Gastrocnemius medialis (tissue), 4 donors: Measurements from ENCODE around the gene ZNF587B. TPM values are rescaled to one million over a fixed set of nuclear protein-coding genes. Genes with fewer than 3 reads are reported as not detected.
"Not testable (repeated sequence)": the region's sequence is repeated elsewhere in the genome, so short reads cannot be mapped to it uniquely, and the experiment has no call there.

Source experiments
- ATAC-seq, 2 donors: fragments of 150-250 bp; one replicate each; pipeline ENCODE4 v1.9.1; 2016
- DNase-seq, 2 donors: peaks; one replicate each; pipeline ENCODE4 v3.0.0-alpha.2; 2019
- H3K27ac ChIP-seq, 4 donors: fragments of 200-600 bp; sonication (generic); 1 replicate in 1 of 4; 2 replicates in 3 of 4; pipeline ENCODE4 v1.5.1; 2016 to 2018; ENCODE audit warnings: mild to moderate bottlenecking in 2 of 4, moderate library complexity in 1 of 4
- H3K27me3 ChIP-seq, 3 donors: fragments of 200-600 bp; sonication (generic) in 2 of 3; 1 replicate in 1 of 3; 2 replicates in 2 of 3; pipeline versions ENCODE4 v1.5.1 to v1.6.0; 2016 to 2019; ENCODE audit warnings: mild to moderate bottlenecking in 1 of 3, moderate library complexity in 1 of 3
- H3K36me3 ChIP-seq, 2 donors: fragments of 200-600 bp; sonication (generic) in 1 of 2; one replicate each; pipeline ENCODE4 v1.5.1; 2017 to 2018
- H3K4me1 ChIP-seq, 2 donors: fragments of 200-600 bp; sonication (generic) in 1 of 2; one replicate each; pipeline ENCODE4 v1.5.1; 2016 to 2017; ENCODE audit warnings: mild to moderate bottlenecking in 2 of 2
- H3K4me3 ChIP-seq, 4 donors: fragments of 200-600 bp; sonication (generic) in 3 of 4; 1 replicate in 1 of 4; 2 replicates in 3 of 4; pipeline ENCODE4 v1.5.1; 2016 to 2019; ENCODE audit warnings: mild to moderate bottlenecking in 2 of 4
- H3K9me3 ChIP-seq, 3 donors: fragments of 200-600 bp; sonication (generic) in 2 of 3; 1 replicate in 1 of 3; 2 replicates in 2 of 3; pipeline ENCODE4 v1.5.1; 2016 to 2019
- CTCF ChIP-seq, 5 experiments: fragments of 450-650 bp in 3 of 5; fragments of 200-600 bp in 2 of 5; sonication (generic) in 2 of 5; IDR thresholded peaks in 4 of 5; conservative IDR thresholded peaks in 1 of 5; 1 replicate in 4 of 5; 2 replicates in 1 of 5; pipeline ENCODE4 v1.5.1; 2016 to 2019; ENCODE audit warnings: antibody characterized with exemption in 5 of 5, mild to moderate bottlenecking in 3 of 5, moderate library complexity in 3 of 5
- POLR2A ChIP-seq, 2 donors: fragments of 450-650 bp; IDR thresholded peaks; one replicate each; pipeline ENCODE4 v1.6.1; 2017; ENCODE audit warnings: antibody characterized with exemption in 2 of 2, mild to moderate bottlenecking in 2 of 2, moderate library complexity in 2 of 2
- in situ Hi-C, 4 donors: fragments of 200-750 bp; cut with MboI; loops; one replicate each; pipeline versions ENCODE4 v1.15.0 to v1.8.0; 2017; ENCODE audit warnings: low sequenced_read_pairs in 4 of 4
- intact Hi-C: fragments of 100-400 bp; cut with DNase I; formaldehyde crosslinking; loops from one replicate; pipeline ENCODE4 v1.15.1; 2023; ENCODE audit warnings: low total_unique reads
- total RNA-seq, 4 donors: library from RNA; depleted of rRNA; stranded (reverse); fragments of >200 nt; gene quantifications; one replicate each; pipeline versions ENCODE4 v1.1.0 to v1.2.3, GENCODE V29; 2016

The ZNF587B gene
- total RNA-seq, 4 donors from 2014 or later = 2.1 to 9.6 (median 6.3) TPM

- ATAC-seq (no peak), DNase-seq (no peak)
- Histone ChIP-seq H3K27ac (no peak overlapping the region), H3K36me3 (peaks cover 0 to 7% of the 10 kb centered on the region in 2 donors), H3K4me3 (no peak overlapping the region), H3K4me1 (peaks cover 7 to 16% of the 10 kb centered on the region in 2 donors), H3K9me3 (no peaks in the 10 kb centered on the region), H3K27me3 (no peaks in the 10 kb centered on the region)
- TF ChIP-seq POLR2A (IDR thresholded peaks at IDR 0.05) (no peak), CTCF (IDR thresholded peaks at IDR 0.05 in 4 of 5, conservative IDR thresholded peaks at IDR 0.05 in 1 of 5) (no peak)
- intact Hi-C loops (no loop called here), in situ Hi-C loops (loop anchor here in 1 of 4 donors (25.0 kb wide), 1 partner anchor 88 kb away; the partner anchor contains the start of genes ZNF671 and ZNF776)
These were observed 4.6 kb upstream of the ZNF587B start for GRCh38 chr19:57825511-57825910.

- peak overlapping the region in 1 of 4 donors; percentile 81 for H3K27ac ChIP-seq
These were observed 783 bp upstream of the ZNF587B start for GRCh38 chr19:57829316-57829715.

GRCh38 chr19:57836991-57837390 is 6.9 kb downstream of the ZNF587B start:
- H3K4me1 ChIP-seq, intact Hi-C loops, H3K9me3 ChIP-seq, DNase-seq, H3K27ac ChIP-seq, H3K4me3 ChIP-seq, ATAC-seq, H3K36me3 ChIP-seq, H3K27me3 ChIP-seq: not testable (repeated sequence)
- in situ Hi-C loops = loop anchor here in 1 of 4 donors (25.0 kb wide), 1 partner anchor 100 kb away; the partner anchor contains the start of genes ZNF671 and ZNF776

More at GRCh38 chr19:57829316-57829715, 783 bp upstream of the ZNF587B start:
- no peaks in the 10 kb centered on the region for H3K27me3 ChIP-seq
- intact Hi-C loops (no loop called here), in situ Hi-C loops (loop anchor here in 1 of 4 donors (25.0 kb wide), 1 partner anchor 92 kb away; the partner anchor contains the start of genes ZNF671 and ZNF776)
- H3K4me1 ChIP-seq = peaks cover 3 to 6% of the 10 kb centered on the region in 2 donors
- ATAC-seq (no peak), DNase-seq (no peak)
- no peak overlapping the region for H3K4me3 ChIP-seq
- no peak for TF ChIP-seq CTCF (IDR thresholded peaks at IDR 0.05 in 4 of 5, conservative IDR thresholded peaks at IDR 0.05 in 1 of 5)
- TF ChIP-seq POLR2A (IDR thresholded peaks at IDR 0.05) = no peak
- H3K9me3 ChIP-seq = no peaks in the 10 kb centered on the region
- H3K36me3 ChIP-seq = peaks cover 0 to under 1% of the 10 kb centered on the region in 2 donors

- peaks cover 0 to 18% of the 10 kb centered on the region in 2 donors for H3K36me3 ChIP-seq
- not testable (repeated sequence) for H3K9me3 ChIP-seq
These were observed 8.6 kb downstream of the ZNF587B start for GRCh38 chr19:57838622-57839191.

GRCh38 chr19:57841122-57841763 is 11.1 kb downstream of the ZNF587B start:
- no peaks in the 10 kb centered on the region for H3K9me3 ChIP-seq
- H3K27me3 ChIP-seq = no peaks in the 10 kb centered on the region
- DNase-seq (no peak), ATAC-seq (no peak)
- H3K4me1 ChIP-seq = no peaks in the 10 kb centered on the region
- H3K36me3 ChIP-seq = peaks cover 0 to 18% of the 10 kb centered on the region in 2 donors
- H3K27ac ChIP-seq = no peak overlapping the region
- no peak overlapping the region for H3K4me3 ChIP-seq
- intact Hi-C loops (no loop called here), in situ Hi-C loops (loop anchor here in 1 of 4 donors (25.0 kb wide), 1 partner anchor 104 kb away; the partner anchor contains the start of genes ZNF671 and ZNF776)
- TF ChIP-seq POLR2A (IDR thresholded peaks at IDR 0.05) (no peak), CTCF (IDR thresholded peaks at IDR 0.05 in 4 of 5, conservative IDR thresholded peaks at IDR 0.05 in 1 of 5) (no peak)

More at GRCh38 chr19:57838622-57839191, 8.6 kb downstream of the ZNF587B start:
- H3K4me3 ChIP-seq, intact Hi-C loops, H3K27ac ChIP-seq, H3K27me3 ChIP-seq, DNase-seq, H3K4me1 ChIP-seq: not testable (repeated sequence)
- in situ Hi-C loops = loop anchor here in 1 of 4 donors (25.0 kb wide), 1 partner anchor 101 kb away; the partner anchor contains the start of genes ZNF671 and ZNF776
- peak in 1 of 2 donors; percentile 33 for ATAC-seq

- H3K36me3 ChIP-seq, DNase-seq, H3K27me3 ChIP-seq, ATAC-seq, intact Hi-C loops, H3K9me3 ChIP-seq, H3K4me3 ChIP-seq, H3K27ac ChIP-seq: not testable (repeated sequence)
- H3K4me1 ChIP-seq = peaks cover 5 to 12% of the 10 kb centered on the region in 2 donors
- in situ Hi-C loops = loop anchor here in 1 of 4 donors (25.0 kb wide), 1 partner anchor 110 kb away; the partner anchor contains the start of genes ZNF671 and ZNF776
These were observed 17.1 kb downstream of the ZNF587B start for GRCh38 chr19:57847164-57847563.

- Histone ChIP-seq H3K27ac (peak overlapping the region in 3 of 4 donors; percentile 80 to 85 (median 80)), H3K4me1 (peaks cover 5 to 12% of the 10 kb centered on the region in 2 donors), H3K4me3 (peak overlapping the region; percentile 73 to 87 (median 80))
- in situ Hi-C loops = loop anchor here in 1 of 4 donors (25.0 kb wide), 1 partner anchor 112 kb away; the partner anchor contains the start of genes ZNF671 and ZNF776
- H3K36me3 ChIP-seq, H3K9me3 ChIP-seq, H3K27me3 ChIP-seq, intact Hi-C loops, DNase-seq: not testable (repeated sequence)
- ATAC-seq = peak; percentile 19 to 21
These were observed 19.1 kb downstream of the ZNF587B start for GRCh38 chr19:57849162-57849665.
